ENCODE data around the gene SYNCRIP.
"Not testable (repeated sequence)": the region's sequence is repeated elsewhere in the genome, so short reads cannot be mapped to it uniquely, and the experiment has no call there.

Gene SYNCRIP

DNA sequence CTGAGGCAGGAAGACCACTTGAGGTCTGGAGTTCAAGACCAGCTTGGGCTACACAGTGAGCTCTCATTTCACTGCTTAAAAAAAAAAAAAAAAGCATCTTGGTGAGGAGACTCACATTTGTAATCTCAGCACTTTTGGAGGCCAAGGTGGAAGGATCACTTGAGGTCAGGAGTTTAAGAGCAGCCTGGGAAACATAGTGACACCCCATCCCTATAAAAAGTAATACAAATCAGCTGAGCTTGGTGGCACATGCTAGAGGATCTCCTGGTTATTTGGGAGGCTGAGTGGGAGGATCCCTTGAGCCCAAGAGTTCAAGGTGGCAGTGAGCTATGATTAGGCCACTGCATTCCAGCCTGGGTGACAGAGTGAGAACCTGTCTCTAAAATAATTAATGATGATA is 29.4 kb upstream of the SYNCRIP start:
- no peak for DNase-seq (ENCODE audit: insufficient read length, low spot score)
- no peak for FAIRE-seq

DNA sequence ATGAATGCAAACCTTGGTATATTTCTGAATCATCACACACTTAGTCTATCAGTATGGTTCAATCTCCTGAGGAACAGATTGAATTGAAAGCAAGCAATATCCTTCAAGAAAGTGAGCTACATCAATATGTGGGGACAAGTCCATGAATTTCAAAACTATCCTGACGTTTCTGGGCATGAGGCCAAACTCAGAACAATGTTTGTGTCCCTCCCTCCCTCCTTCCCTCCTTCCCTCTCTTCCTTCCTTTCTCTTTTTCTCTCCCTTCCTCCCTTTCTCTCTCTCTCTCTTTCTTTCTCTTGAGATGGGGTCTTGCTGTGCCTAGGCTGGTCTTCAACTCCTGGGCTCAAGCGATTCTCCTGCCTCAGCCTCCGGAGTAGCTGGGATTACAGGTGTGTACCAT is 27.9 kb upstream of the SYNCRIP start:
- no peak for FAIRE-seq
- DNase-seq (ENCODE audit: insufficient read length, low spot score), result no peak

DNA sequence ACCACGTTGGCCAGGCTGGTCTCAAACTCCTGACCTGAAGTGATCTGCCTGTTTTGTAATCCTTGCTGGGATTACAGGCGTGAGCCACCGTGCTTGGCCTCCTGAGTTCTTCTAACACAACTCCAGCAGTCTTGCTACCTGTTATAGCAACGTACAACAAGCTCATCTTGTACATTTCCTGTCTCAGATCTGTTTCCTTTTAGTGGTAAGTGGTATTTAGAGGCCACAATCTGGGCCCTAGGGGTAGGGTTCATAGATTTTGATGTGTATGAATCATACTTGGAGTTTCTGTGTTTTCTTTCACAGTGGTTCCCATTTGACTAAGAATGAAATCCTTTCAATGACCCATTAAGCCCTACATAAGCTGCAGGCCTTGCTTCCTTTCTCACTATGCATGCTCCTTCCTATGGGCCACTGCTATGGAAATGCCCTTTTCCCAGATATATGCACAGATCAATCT is 27.1 kb upstream of the SYNCRIP start:
- FAIRE-seq (peak; percentile 95), DNase-seq (ENCODE audit: insufficient read length, low spot score) (peak; percentile 45)

DNA sequence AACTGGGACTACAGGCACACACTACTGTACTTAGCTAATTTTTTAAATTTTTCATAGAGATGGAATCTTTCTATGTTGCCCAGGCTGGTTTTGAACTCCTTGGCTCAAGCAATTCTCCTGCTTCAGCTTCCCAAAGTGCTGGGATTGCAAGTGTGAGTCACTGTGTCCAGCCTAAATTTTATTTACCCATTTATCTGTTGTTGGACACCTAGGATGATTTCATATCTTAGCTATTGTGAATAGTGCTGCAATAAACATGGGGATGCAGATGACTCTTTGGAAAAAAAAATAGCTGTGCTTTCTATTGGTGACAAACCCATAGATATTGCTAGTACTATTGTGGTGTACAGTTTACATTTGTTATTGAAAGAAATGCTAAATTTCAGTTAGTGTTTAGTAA is 19.6 kb upstream of the SYNCRIP start:
- DNase-seq (ENCODE audit: insufficient read length, low spot score) (no peak), FAIRE-seq (no peak)

DNA sequence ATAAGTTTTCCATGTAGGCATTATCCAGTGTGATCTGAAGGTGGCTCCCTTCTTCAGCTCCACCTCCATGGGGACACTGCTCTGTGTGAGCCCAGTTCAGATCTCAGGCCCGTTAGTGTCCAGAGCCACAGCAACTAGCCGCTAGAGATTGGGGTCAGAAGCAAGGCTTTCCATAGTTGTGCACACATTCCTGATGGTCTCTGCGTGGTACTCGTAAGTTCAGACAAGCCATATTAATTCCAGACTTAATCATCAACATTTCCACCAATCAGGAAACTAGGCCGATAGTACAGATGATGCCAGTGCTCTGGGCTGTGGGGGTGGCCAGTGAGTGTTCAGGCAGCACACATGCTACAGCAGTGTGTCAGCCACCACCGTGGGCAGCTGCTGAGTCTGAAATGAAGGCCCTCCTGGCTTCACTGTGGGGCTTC is 17.5 kb upstream of the SYNCRIP start:
- DNase-seq (ENCODE audit: insufficient read length, low spot score), result no peak
- no peak for FAIRE-seq

DNA sequence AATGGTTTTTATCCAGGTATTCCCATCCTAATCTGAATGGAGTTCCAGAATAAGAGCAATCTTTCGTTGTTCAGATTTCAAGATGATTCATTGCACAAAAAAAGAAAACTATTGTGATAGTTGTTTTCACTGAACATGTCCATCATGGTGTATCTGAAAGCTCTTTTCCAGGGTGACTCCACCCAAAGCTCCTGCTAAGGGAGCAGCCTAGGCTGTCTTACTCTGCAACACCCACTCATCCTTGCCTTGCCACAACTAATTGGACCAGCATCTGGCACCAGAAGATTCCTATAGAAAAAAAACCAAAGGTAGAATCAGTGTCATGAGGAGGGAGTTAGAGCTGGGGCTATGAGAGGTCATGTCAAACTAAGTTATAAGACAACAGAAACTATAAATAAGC is 7.9 kb upstream of the SYNCRIP start:
- FAIRE-seq, result no peak

DNA sequence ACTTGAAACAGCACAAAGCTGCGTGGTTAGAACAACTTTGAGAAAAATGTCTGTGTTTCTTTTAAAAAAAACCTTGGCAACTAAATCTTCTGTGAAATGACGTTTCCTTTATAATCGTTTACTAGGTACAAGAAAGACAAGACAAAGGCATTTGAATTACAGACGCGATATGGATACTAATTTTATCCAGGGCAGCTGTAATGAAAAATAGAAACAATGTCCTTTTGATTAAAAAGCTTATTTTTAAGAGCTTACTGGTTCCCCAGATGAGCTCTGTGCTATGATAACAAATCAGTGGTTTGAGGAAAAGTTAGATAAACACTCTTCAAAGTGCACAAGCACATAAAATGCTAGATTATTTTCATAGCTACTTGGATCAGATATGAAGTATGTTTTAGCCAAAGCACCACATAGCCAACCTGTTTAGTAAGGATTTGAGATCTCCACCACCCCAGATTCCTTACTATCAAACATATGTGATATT is 1.6 kb upstream of the SYNCRIP start:
- no peak for FAIRE-seq
- no peak for DNase-seq (ENCODE audit: insufficient read length, low spot score)

More for the DNA sequence above, 7.9 kb upstream of the SYNCRIP start:
- DNase-seq (ENCODE audit: insufficient read length, low spot score), result no peak

DNA sequence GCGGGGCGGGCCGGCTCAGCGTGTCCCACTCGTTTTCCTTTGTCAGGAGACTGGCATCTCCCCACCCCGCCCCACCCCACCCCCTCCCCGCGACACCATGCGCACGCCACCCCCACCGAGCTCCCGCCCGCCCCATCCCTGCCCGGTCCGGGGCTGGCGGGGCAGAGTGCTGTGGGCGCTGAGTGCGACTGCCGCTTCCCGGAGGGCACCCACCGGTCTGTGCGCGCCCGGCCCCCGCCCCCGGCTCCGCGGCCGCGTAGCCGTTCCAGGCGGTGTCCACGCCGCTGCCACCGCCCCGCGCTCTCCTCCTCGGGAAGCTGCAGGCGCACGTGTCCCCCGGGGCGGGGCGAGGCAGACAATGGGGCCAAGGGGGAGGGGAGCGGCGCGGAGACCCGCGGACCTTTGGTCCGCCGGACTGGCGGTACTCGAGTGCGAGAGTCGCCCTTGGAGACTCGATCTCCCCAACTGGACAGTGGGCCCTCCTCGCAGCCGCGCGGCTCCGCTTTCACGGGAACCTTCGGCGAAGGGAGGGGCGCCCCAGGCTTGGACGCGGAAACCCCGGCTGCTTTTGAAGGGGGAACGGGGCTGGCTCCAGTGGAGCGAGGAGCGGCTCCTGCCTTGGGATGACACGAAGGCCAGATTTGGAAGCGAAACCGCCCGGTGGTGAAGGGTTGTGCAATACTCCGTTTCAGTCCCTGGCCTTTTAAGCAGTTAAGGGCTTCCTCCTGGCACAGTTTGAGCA is 1.0 kb upstream of the SYNCRIP start:
- FAIRE-seq, result peak; percentile 97

DNA sequence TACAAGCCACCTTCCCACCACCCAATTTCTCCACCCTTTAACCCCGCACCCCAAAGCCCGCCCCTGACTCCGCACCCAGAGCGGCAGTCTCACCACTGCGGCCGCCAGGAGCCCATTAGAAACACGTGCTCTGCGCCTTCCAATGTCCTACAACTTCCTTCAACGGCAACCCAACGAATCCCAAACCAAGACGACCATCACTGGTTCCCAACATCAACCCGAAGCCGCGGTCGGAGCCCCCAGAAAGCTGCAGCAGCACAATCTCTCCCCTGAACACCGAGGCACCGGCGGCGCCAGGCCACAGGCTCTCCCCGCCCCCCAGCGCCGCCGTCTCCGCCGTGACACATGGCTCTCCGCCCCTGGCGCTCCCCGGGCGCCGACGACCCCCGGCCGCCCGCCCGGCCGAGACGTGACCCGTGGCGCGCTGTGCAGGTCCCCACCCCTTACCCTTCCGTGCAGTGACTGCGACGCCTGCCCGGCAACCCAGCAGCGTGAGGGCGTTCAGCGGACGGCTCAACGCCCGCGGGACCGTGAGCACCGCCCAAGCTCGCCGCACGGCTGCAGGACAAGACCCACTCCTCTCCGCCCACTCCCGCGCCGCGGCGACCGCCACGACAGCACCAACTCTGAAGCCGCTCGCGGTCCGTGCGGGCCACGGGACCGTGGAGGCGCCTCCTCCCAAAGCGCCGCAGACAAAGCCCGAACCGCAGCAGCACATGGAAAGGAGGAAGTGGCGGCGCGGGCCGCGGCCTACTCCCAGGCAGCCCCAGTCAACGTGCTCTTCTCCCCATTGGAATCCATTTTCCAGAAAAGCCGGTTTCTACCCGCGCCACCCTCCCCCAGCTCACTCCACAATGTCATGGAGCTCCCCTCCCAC is 551 bp downstream of the SYNCRIP start:
- DNase-seq (ENCODE audit: insufficient read length, low spot score) (peak; percentile 22), FAIRE-seq (peak; percentile 45)

More for the DNA sequence above, 1.0 kb upstream of the SYNCRIP start:
- DNase-seq (ENCODE audit: insufficient read length, low spot score), result peak; percentile 40

DNA sequence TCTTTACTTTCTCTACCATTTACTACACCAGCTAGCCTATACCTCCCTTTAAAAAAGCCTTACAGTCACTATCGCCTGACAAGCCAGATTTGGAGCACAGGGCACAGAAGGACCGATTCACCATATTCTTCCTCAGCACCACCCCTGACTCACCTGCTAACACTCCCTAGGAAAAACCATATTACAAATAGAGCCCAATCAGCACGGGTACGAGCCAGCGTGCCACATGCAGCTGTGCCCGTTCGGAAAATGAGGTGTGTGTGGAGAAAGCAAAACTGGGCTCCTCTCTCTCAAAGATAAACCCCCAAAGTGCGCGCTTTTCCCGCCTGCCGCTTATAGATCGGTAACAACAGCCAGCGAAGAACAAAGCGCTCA is 1.2 kb downstream of the SYNCRIP start:
- no peak for DNase-seq (ENCODE audit: insufficient read length, low spot score)
- FAIRE-seq, result no peak

DNA sequence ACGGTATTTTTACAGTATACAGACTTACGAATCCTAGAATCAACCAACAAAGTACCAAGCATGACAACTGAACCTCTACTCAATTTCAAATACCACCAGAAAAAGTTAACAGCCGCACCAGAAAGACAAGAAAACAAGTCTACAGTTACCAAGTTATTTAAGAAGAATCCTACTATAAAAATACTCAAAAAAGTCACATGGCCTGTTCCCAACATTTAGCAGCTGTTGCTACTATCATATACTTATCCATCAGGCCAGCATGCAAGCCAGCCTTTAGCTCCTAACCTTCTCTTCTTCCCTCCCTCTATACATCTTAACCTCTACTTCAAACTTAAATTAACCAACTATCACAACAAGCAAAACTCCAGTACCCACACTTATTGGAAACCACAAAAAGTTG is 1.9 kb downstream of the SYNCRIP start:
- DNase-seq (ENCODE audit: insufficient read length, low spot score) (no peak), FAIRE-seq (no peak)

DNA sequence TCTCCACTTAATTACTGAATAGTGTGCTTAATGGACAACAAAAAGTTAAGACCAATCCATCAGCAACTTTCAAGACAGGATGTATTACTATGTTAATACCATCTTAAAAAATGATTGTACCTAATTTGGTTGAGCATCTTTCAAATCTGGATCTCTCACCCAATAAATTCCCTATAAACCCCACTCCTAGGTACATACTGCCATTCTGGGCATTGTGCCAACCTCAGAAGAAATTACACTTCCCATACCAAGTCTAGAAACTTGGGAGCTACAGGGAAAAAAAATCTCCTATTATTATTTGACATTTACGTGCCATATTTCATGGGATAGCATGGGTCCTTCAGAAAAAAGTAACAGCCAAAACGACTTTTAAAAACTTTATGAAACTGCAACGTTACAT is 5.1 kb downstream of the SYNCRIP start:
- FAIRE-seq (no peak), DNase-seq (ENCODE audit: insufficient read length, low spot score) (no peak)

DNA sequence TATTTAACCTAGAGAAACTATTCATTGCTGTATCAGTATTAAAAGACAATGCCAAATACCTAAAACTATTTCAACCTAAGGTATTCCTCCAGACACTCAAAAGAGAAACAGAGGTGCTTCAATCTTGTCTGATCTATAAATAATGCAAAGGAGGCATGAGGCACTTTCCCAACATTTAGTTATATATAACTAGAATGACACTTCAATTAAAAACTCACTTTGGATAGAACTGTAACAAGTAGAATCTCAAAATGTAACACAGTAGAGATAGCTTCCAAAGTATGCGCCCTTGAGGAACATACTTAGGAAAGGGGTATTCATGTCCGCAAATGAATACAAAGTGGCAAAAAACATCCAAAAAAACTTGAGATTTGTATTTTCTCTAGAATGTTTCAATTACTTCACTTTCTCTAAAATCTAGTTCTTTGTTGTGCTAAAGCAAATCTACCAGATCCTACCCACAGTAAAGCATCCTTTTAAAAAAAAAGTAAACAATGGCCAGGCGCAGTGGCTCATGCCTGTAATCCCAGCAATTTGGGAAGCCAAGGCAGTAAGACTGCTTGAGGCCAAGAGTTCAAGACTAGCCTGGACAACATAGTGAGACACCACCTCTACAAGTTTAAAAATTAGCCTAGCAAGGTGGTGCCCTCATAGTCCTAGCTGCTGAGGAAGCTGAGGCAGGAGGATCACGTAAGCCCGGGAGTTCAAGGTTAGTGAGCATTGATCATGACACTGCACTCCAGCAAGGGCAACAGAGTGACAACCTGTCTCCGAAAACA is 10.3 kb downstream of the SYNCRIP start:
- no peak for DNase-seq (ENCODE audit: insufficient read length, low spot score)
- no peak for FAIRE-seq

DNA sequence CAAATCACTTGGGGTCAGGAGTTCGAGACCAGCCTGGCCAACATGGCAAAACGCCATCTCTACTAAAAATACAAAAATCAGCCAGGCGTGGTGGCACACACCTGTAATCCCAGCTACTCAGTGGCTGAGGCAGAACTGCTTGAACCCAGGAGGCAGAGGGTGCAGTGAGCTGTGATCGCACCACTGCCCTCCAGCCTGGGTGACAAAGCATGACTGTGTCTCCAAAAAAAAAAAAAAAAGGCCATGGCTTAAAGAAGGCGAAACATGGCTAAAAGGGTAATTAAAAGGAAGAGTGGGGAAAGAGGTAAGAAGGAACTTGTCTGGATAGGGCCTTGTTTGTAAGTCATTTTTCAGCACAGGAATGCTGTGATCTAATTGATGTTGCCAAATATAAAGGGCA is 11.6 kb downstream of the SYNCRIP start:
- not testable (repeated sequence) for FAIRE-seq; DNase-seq (ENCODE audit: insufficient read length, low spot score)

DNA sequence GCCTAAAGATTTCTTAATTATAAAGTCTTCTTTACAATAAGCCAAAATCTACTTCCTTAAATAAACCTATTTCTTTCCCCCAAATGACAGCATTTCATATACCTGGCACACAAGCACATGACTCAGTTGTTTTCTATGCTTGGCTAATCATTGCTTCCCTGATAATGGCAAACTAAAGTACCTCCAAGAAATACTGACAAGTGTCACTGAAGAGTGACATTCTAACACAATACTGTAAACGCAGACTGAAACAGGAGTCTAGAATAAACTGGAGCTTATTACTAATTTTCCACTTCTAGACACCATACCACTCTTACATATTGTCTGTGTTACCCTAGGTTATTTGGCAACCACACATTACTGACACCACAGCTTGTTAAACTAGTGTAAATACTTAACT is 14.3 kb downstream of the SYNCRIP start:
- no peak for FAIRE-seq

DNA sequence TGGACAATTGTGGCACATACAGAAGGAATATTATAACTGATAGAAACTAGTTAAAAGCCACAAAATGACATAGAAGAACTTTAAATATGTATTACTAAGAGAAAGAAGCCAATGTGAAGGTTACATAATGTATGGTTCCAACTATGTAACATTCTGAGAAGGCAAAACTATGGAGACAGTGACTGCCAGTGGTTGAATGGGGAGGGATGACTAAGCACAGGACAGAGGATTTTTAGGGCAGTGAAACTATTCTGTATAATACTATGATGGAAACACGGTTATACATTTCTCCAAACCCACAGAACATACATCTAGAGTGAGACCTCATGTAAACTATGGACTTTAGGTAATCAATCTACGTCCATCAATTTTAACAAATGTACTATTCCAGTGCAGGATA is 22.4 kb downstream of the SYNCRIP start:
- FAIRE-seq, result no peak
- DNase-seq (ENCODE audit: insufficient read length, low spot score), result no peak

More for the DNA sequence above, 14.3 kb downstream of the SYNCRIP start:
- DNase-seq (ENCODE audit: insufficient read length, low spot score), result no peak

DNA sequence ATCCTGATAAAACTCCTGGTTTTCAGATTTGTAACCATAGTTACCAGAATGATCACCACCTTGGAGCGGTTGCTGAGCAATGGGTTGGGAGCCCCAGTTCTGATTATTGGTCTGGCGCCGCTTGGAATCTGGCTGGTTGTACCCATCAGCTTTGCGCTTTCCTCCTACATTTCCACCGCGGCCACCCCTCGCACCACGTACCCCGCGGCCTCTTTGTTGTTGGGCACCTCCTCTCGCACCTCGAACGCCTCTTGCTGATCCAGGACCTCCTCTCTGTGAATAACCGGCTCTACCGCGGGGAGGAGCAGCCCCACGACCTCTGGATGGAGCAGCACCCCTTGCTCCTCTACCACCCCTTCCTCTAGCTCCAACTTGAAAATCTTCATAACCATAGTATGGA is 27.9 kb downstream of the SYNCRIP start:
- no peak for FAIRE-seq
- DNase-seq (ENCODE audit: insufficient read length, low spot score), result no peak

DNA sequence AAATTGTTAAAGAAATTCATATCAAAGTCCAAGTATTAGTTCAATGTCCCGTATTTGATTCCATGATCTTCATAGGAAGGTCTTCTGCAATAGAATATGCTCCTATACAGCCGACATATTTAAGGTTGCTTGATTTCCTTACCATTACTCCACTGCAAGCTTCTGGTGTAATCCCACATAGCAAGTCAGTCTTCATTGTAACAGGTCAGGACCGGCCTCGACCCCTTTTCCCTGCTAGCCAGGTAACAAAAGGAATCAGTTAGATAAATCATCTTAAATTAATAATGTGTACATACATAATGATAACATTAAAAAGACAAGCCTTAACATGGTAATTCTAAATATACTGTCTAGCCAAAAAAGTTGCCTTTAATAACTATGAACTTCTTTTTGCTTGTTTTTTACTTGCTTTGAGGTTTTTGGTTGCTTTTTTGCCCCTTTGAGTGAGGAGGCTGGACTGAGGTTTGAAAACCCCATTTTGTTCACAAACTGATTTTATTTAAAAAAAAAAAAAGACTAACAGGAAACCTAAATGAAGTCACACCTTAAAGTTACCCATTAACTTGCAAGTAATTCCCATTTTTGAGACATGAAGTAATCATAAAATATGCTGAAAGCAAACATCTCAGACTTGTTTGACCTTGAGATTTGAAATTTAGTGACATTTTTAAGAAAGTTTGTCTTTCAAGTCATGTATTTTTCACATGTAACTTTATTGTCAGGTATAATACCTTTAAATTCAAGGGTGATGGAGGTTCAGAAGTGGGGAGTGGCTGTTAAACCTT is 29.8 kb downstream of the SYNCRIP start:
- peak; percentile 35 for FAIRE-seq
- no peak for DNase-seq (ENCODE audit: insufficient read length, low spot score)

DNA sequence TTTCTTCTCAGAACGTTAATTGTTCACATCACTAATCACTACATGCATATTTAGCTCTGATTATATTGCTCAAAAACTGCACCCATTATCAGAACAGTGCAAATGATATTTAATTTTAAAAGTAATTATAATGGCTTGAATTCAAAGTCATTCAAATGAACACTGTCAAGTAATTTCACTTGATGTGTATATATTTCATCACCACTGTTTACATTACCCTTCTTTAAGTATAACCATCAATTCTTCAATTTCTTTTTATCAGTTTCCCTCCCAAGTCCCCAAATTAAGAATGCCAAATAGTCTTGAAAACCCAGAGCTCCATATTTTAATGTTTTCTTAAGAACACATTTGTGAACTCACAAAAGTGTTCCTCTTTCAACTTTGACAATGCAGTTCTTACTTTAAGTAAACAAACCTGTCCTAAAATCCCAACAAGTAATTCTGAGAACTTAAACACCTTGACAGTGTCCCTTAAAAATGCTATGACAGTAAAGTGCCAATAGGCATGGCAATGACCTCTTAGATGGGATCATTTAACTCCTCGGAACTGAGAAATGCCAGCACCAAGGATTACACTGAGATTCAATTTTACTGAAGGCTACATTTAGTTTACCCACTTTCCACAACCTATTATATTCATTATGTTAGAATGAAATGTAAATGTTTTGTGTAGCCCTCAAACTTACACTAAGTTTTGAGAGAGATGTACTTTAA is 32.3 kb downstream of the SYNCRIP start:
- no peak for FAIRE-seq
- DNase-seq (ENCODE audit: insufficient read length, low spot score), result no peak

DNA sequence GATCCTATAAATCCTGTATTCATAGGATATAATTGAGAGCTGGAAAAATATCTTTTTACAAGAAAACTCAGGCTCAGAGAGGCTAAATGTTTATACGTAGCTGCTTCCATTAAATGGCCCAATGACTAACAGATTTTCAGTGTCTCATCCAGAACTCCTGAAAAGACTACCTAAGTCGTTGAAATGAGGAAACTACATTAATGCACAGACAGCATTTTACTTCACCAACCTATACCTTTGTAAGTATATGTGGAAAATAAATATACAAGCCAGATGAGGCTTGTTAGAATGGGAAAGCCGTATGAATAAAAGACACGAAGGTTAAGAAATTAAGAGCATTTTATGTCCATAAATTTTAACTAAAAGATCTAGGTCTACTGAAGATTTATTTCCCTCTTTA is 40.6 kb downstream of the SYNCRIP start:
- DNase-seq (ENCODE audit: insufficient read length, low spot score) (no peak), FAIRE-seq (no peak)
